ENCODE results near the gene TMEM217.
"Not testable (repeated sequence)": the region's sequence is repeated elsewhere in the genome, so short reads cannot be mapped to it uniquely, and the experiment has no call there.

TMEM217 gene

GRCh38 chr6:37209461-37210205, 48.3 kb downstream of the TMEM217 start:
- no peak for DNase-seq

GRCh38 chr6:37208793-37209192, 49.2 kb downstream of the TMEM217 start:
- no peak for DNase-seq

DNA sequence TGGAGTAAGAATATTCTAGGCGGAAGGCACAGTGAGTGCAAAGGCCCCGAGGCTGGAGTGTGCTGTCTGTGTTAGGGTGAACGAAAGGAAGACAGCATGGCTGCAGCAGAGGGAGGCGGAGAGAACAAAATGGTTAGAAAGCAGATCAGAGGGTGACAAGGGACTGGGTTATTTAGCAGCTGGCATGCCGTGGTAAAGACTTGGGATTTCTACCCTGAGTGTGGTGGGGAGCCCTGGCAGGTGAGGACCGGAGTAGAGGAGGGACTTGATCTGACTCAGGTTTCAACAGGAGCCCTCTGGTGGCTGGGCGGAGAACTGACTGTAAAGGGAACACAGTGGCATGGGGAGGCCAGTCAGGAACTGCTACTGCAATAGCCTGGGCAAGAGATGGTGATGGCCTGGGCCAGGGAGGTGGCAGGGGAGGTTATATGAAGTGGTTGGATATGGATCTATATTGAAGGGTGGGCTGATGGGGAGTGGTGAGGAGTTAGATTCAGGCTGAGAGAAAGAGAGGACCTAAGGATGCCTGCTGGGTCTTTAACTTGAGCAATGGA, 50.0 kb downstream of the TMEM217 start:
- DNase-seq, result peak; percentile 86

DNA sequence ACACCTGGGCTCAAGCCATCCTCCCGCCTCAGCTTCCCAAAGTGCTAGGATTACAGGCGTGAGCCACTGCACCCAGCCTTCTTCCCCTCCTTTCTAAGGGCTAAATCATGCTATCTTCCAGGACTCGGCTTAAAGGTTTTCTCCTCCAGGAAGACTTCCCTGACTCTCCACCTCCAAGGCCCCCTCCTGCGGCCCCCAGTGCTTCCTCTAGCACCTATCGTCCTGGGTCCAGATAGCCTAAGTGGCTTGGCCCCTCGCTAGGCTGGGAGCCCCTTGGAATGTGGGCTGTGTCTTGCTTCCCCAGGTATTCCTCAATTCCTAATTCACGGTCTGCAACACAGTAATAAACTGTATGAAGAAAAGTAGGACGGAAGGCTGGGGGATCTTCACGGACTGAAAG, 51.3 kb downstream of the TMEM217 start:
- DNase-seq, result no peak

GRCh38 chr6:37205997-37206340, 52.0 kb downstream of the TMEM217 start:
- DNase-seq, result no peak

GRCh38 chr6:37205175-37205996, 52.6 kb downstream of the TMEM217 start:
- no peak for DNase-seq

GRCh38 chr6:37204014-37204751, 53.8 kb downstream of the TMEM217 start:
- DNase-seq, result no peak

- no peak for DNase-seq
Observed at GRCh38 chr6:37202788-37203491, 55.0 kb downstream of the TMEM217 start.

DNA sequence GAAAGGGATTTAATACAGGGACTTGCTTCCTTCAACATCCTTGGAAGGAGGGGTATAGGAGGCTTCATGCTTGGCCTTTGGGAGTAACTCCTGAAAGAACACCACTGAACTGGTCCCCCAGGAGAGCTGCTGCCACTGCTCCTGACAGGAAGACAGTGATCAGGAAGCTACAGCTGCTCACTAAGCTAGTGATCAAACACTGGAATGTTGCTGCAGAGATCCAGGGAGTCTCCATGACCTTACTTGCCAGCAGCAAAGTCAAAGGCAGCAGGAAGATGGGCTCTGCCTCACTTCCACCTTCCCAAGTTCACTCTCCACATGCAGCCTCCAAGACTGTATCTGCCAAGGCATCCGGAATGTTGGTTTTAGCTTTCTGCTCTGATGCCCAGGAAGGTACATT, 56.2 kb downstream of the TMEM217 start:
- DNase-seq, result no peak

DNA sequence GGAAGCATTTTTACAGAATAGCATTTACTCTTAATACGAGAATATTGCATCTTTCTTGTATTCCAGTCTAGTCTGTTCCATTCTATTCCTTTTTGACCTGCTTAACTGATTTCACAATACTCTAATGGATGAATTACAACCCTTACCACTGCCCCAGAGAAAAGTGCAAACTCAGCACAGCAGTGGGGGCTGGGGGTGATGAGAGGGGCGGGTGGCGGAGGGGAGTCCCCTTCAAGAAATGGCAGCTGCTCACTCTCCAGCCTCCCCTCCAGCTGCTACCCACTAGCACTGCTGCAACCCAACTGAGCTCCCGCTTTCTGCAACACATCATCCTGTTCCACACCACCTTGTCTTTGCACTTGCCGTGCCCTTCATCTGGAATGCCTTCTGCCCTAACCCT, 57.9 kb downstream of the TMEM217 start:
- no peak for DNase-seq

DNA sequence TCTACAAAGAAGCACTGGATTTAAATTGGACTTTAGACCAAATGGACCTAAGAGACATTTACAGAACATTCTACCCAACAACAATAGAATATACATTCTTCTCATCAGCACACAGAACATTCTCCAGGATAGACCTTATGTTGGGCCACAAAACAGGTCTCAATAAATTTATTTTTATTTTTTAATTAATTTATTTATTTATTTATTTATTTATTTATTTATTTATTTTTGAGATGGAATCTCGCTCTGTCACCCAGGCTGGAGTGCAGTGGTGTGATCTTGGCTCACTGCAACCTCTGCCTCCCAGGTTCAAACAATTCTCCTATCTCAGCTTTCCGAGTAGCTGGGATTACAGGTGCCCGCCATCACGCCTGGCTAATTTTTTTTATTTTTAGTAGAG, 61.5 kb downstream of the TMEM217 start:
- DNase-seq, result not testable (repeated sequence)

DNA sequence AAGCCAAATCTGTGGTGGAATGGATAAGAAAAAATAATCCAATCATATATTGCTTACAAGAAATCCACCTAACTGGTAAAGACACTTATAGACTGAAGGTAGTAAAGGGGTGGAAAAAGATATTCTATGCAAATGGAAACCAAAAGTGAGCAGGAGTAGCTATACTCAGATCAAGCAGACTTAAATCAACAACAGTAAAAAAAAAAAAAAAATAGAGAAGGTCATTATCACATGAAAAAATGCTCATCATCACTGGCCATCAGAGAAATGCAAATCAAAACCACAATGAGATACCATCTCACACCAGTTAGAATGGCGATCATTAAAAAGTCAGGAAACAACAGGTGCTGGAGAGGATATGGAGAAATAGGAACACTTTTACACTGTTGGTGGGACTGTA, 63.1 kb downstream of the TMEM217 start:
- not testable (repeated sequence) for DNase-seq

DNA sequence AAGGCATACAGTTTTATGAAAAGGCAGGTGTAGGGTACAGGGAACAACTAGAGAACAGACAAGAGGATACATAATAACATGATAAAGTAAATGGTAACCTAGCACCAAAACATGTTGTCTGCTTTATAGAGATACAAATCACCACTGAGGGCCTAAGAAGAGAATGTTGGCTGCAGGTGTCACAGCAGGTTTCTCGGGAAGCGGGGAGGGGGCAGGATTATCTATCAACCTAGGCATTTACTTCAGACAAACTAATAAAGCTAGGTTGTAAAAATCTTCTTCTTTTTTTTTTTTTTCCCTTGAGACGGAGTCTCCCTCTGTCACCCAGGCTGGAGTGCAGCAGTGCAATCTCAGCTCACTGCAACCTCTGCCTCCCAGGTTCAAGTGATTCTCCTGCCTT, 65.3 kb downstream of the TMEM217 start:
- DNase-seq, result no peak

GRCh38 chr6:37190159-37190535, 67.8 kb downstream of the TMEM217 start:
- no peak for DNase-seq

DNA sequence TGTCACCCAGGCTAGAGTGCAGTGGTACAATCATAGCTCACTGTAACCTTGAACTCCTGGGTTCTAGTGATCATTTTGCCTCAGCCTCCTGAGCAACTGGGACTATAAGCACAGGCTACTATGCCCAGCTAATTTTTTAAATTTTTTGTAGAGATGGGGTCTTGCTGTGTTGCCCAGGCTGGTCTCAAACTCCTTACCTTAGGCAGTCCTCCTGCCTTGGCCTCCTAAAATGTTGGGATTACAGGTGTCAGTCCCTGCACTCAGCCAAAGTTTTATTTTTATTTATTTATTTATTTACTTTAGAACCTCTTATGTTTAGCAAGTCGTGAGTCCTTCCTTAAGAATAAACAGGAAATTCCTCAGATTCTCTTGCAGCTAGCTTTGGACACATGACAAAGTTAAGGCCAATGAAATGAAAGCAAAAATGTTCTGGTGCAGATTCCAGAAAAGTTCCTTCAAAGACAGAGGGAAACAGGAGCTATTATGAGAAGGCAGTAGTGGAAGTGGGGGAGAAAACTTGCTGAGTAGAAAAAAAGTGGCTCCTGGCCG, 68.9 kb downstream of the TMEM217 start:
- DNase-seq, result no peak

DNA sequence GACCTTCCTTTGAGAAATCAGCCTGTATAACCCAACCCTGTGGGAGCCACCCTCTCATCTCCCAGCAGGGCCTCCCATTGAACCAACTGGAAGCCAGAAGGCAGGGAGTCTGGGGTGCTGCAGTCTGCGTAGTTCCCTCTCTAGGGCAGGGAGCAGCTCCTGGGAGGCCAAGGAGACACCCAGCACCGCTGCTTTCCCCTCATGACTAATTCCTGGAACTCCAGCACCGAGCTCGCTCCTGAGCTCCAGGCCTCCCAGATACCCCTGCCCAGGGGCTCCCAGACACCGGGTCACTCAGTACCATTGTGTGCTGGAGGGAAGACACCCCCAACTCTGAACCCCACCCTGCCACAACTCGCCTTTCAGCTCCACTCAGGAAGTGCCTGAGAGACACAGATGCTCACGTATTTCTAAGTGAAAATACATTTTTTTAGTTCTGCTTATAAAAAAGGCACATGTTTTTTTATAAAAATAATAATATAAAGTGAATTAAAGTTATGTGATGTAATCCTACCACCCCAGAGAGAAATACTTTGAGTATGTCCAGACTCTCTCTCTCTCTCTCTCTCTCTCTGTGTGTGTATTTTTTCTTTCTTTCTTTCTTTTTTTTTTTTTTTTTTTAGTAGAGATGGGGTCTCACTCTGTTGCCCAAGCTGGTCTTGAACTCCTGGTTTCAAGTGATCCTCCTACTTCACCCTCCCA, 70.5 kb downstream of the TMEM217 start:
- no peak for DNase-seq

DNA sequence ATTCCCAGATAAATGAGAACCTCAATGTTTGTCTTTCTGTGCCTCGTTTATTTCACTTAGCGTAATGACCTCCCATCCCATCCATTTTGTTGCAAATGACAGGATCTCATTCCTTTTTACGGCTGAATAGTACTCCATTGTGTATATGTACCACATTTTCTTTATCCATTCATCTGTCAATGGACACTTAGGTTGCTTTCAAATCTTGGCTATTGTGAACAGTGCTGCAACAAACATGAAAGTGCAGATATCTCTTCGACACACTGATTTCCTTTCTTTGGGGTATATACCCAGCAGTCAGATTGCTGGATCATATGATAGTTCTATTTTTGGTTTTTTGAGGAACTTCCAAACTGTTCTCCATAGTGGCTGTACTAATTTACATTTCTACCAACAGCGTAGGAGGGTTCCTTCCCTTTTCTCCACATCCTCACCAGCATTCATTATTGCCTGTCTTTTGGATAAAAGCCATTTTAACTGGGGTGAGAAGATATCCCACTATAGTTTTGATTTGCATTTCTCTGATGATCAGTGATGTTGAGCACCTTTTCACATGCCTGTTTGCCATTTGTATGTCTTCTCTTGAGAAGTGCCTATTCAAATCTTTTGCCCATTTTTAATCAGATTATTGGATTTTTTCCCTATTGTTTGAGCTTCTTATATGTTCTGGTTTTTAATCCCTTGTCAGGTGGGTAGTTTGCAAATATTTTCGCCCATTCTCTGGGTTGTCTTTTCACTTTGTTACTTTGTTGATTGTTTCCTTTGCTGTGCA, 71.8 kb downstream of the TMEM217 start:
- DNase-seq, result not testable (repeated sequence)

DNA sequence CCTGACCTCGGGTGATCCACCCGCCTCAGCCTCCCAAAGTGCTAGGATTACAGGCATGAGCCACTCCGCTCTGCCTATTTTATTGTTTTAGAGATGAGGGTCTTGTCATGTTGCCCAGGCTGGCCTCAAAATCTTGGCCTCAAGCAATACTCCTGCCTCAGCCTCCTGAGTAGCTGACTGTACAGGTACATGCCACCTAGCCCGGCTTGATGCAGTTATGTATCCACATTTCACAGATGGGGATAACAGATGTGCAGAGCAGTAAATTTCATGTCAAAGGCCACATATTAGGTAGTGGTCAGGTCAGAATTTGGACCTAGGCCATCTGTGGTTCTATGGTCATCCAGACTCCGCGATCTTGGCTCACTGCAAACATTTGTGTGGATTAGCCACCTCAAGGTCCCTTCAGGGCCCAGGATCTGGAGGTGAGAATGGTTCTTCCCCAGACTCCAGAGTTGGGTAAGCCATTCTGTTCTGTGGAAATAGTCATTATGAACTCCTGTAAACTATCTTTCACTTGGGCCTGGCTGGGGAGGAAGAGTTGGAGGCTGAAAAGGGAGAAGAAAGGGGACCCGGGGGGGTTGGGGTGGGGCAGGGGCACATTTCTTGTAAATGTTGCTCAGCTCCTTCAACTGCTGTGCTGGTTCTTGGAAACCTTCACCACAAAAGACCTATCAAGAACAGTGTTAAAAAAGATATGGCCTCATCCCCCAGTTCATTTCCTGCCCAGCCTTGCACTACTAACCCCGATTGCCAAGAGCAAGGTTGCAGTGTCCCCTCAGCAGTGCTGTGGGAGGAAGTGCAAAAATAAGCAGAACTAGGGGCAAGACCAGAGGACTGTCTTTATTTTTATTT, 75.0 kb downstream of the TMEM217 start:
- DNase-seq, result peak; percentile 34

DNA sequence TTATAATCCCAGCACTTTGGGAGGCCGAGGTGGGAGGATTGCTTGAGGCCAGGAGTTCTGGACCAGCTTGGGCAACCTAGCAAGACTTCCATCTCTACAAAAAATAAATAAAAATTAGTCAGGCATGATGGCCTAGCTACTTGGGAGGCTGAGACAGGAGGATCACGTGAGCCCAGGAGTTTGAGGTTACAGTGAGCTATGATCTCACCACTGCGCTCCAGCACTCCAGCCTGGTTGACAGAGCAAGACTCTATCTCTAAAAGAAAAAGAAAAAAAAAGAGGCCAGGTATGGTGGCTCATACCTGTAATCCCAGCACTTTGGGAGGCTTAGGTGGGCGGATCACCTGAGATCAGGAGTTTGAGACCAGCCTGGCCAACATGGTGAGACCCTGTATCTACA, 77.3 kb downstream of the TMEM217 start:
- not testable (repeated sequence) for DNase-seq

DNA sequence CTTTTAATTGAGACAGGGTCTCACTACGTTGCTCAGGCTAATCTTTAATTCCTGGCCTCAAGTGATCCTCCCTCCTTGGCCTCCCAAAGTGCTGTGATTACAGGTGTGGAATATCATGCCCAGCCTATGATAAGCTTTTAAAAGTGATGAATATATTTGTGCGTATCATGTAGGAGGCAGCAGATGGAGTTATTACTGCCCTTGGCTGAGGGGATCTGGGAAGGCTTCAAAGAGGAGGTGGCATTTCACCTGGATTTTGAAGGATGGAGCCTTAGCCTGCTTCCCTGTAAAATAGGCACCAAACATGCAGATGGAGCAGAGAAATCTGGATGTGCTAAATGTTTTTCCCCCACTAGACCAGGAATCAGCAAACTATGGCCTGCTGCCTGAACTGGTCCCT, 77.9 kb downstream of the TMEM217 start:
- no peak for DNase-seq

Data from stimulated activated CD4-positive, alpha-beta T cell treated with anti-CD3 and anti-CD28 coated beads, Interleukin-12 subunit alpha, Interleukin-12 subunit beta, amount 100 ng/mL, for 4 hours (primary cell).